Measurements from ENCODE around the gene ZNF407.

DNA sequence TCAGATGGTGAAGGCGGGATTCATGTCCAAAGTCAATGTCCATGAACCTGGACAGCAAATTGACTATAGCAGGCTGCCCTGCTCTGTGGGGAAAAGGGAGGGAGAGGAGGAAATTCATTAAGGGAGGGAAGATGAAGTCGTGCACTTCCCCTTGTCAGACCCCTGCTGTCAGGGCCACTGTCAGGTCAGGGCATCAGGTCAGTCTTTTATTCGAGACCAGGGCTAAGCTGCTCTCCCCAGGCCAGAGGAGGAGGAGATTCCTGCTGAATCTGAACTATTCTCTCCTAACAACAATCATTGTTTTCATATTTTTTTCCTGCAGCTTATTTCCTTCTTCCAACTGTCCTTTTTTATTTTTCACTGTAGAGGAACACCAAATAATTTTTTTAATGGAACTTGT, 46.2 kb upstream of the ZNF407 start:
- TF ChIP-seq, protein P1, sequence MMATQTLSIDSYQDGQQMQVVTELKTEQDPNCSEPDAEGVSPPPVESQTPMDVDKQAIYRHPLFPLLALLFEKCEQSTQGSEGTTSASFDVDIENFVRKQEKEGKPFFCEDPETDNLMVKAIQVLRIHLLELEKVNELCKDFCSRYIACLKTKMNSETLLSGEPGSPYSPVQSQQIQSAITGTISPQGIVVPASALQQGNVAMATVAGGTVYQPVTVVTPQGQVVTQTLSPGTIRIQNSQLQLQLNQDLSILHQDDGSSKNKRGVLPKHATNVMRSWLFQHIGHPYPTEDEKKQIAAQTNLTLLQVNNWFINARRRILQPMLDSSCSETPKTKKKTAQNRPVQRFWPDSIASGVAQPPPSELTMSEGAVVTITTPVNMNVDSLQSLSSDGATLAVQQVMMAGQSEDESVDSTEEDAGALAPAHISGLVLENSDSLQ (IDR thresholded peaks at IDR 0.05) = no peak
- TF ChIP-seq TARDBP (IDR thresholded peaks at IDR 0.05) (no peak), ZNF384 (IDR thresholded peaks at IDR 0.05) (no peak), ARNT (IDR thresholded peaks at IDR 0.05) (no peak), BHLHE40 (IDR thresholded peaks at IDR 0.05; ENCODE audit: borderline replicate concordance) (no peak), SUZ12 (IDR thresholded peaks at IDR 0.05) (no peak), FOXK2 (IDR thresholded peaks at IDR 0.05) (no peak)
